ENCODE results near the gene STUM.

The STUM gene

GRCh38 chr1:226574591-226575435 is 26.2 kb downstream of the STUM start:
- no peak for DNase-seq (ENCODE audit: extremely low read depth, low read depth)
- H3K4me3 ChIP-seq (replicated peaks; ENCODE audit: low read depth, low read length), result no peak overlapping the region
- TF ChIP-seq CTCF (IDR thresholded peaks at IDR 0.05; ENCODE audit: low read depth, low read length, missing control alignments), result no peak

GRCh38 chr1:226575436-226575720 is 26.8 kb downstream of the STUM start:
- no peak for DNase-seq (ENCODE audit: extremely low read depth, low read depth)
- TF ChIP-seq CTCF (IDR thresholded peaks at IDR 0.05; ENCODE audit: low read depth, low read length, missing control alignments), result no peak
- no peak overlapping the region for H3K4me3 ChIP-seq (replicated peaks; ENCODE audit: low read depth, low read length)

- TF ChIP-seq CTCF (IDR thresholded peaks at IDR 0.05; ENCODE audit: low read depth, low read length, missing control alignments), result no peak
- no peak for DNase-seq (ENCODE audit: extremely low read depth, low read depth)
Observed at GRCh38 chr1:226575739-226576378, 27.3 kb downstream of the STUM start.

GRCh38 chr1:226576601-226577000 is 28.0 kb downstream of the STUM start:
- no peak overlapping the region for H3K4me3 ChIP-seq (replicated peaks; ENCODE audit: low read depth, low read length)
- no peak for TF ChIP-seq CTCF (IDR thresholded peaks at IDR 0.05; ENCODE audit: low read depth, low read length, missing control alignments)
- DNase-seq (ENCODE audit: extremely low read depth, low read depth), result no peak

More at GRCh38 chr1:226575739-226576378, 27.3 kb downstream of the STUM start:
- H3K4me3 ChIP-seq (replicated peaks; ENCODE audit: low read depth, low read length), result no peak overlapping the region

GRCh38 chr1:226577401-226578180 is 29.0 kb downstream of the STUM start:
- no peak for TF ChIP-seq CTCF (IDR thresholded peaks at IDR 0.05; ENCODE audit: low read depth, low read length, missing control alignments)
- no peak overlapping the region for H3K4me3 ChIP-seq (replicated peaks; ENCODE audit: low read depth, low read length)
- no peak for DNase-seq (ENCODE audit: extremely low read depth, low read depth)

GRCh38 chr1:226578946-226579578 is 30.5 kb downstream of the STUM start:
- TF ChIP-seq CTCF (IDR thresholded peaks at IDR 0.05; ENCODE audit: low read depth, low read length, missing control alignments), result no peak
- DNase-seq (ENCODE audit: extremely low read depth, low read depth), result no peak
- no peak overlapping the region for H3K4me3 ChIP-seq (replicated peaks; ENCODE audit: low read depth, low read length)

Data from HFF-Myc (cell line).